Activated CD4-positive, alpha-beta T cell treated with anti-CD3 and anti-CD28 coated beads, Interleukin-2, amount 50 U/mL, for 48 hours (primary cell): ENCODE results near the gene PIAS3.
A peak's percentile ranks its signal among the peaks of the same experiment; 100 is the strongest.

Experiments used
- DNase-seq, 2 experiments: peaks; one replicate each; pipeline ENCODE4 v3.0.0-alpha.2; 2020

PIAS3 gene

GRCh38 chr1:145858901-145859490, at the start of gene PIAS3:
Gene PIAS3 (minus strand): TSS chr1:145859081. CDS start chr1:145858990, 91 bp downstream.
- peak; percentile 90 to 93 for DNase-seq

GRCh38 chr1:145908653-145909052, 49.8 kb upstream of the PIAS3 start:
- DNase-seq: no peak

DNA sequence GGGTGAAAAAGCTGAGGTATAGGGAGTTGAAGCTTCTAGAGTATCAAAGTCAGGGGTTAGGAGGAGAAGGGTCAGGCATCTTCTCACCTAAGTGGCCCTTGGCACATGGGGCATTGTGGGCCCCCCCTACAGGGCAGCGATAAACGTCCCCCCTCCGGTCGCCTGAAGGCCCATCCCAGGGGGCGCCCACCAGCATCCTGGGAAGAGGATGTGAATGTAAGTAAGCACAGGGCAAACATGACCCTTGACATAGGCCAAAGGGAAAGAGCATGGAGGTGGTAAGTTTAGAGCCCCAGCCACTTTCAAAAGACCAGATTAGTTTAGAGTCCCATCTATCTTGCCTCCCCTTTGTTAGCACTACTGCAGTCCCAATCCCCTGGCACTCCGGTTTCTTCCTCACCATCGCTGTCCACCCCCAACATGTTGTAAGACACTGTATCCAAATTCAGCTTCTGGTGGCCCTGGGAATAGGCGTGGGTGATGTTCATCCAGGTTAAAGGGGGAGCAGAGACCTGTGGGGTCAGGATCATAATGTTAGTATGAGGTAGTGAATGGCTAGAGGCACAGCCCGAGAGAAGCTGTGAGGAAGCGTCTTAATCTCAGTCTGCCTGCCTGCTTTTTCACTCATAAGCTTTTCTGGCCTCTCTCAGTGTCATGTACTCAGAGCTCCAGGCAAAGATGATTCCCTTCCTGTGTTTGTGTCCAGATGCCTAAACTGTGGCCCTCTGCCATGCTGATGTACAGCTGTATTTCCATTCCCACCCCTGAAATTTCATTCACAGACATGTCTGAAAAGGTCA, 48.3 kb upstream of the PIAS3 start:
- DNase-seq: no peak

DNA sequence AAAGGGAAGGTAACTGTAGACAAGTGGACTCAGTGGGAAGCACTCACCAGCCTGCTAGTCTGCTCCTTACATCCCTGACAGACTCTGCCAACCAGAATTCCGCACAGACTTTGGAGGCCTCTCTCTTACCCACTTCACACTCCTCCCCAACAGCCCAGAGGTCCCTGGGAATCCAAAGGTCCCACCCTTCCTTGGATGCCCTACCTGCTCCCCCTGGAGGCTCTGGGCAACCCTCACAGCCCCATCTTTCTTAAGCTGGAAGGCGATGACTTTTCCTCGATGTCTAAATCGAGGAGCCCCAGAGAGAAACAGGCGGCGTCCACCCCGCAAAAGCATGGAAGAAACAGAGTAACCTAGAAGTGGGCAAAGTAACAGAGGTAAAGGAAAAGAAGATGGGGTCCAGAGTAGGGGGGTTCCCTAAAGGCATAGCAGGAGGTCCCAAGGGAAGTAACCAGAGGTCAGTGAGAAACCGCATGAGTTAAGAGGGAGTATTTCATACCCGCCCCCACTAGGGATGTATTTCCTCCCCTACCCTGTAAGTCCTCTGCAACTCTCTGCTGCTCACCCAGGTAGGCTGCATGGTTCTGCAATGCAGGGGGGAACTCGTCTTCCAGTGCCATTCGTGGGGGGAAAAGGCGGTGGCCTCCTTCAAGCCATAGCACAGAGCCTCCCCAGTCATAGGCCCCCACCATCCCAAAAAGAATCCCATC, 42.6 kb upstream of the PIAS3 start:
- DNase-seq: no peak

DNA sequence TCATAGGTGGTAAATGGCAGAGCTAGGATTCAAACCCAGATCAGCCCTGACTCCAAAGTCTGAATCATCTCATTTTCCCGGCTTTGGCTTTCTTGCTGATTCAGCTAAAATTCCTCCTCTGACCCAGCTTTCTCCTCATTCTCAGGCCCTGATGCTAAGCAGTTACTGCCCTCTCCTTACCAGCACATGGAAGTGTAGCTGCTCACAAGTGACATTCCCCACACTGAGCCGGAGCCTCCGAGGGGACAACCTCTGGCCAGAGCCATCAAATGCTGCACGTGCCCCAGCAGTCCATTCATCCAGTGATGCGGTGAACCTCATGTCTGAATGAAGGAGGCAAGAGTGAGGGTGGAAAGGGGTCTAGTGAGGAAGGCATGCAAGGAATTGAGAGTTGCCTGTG, 39.9 kb upstream of the PIAS3 start:
- DNase-seq: no peak

GRCh38 chr1:145897969-145898368, 39.1 kb upstream of the PIAS3 start:
- no peak for DNase-seq

DNA sequence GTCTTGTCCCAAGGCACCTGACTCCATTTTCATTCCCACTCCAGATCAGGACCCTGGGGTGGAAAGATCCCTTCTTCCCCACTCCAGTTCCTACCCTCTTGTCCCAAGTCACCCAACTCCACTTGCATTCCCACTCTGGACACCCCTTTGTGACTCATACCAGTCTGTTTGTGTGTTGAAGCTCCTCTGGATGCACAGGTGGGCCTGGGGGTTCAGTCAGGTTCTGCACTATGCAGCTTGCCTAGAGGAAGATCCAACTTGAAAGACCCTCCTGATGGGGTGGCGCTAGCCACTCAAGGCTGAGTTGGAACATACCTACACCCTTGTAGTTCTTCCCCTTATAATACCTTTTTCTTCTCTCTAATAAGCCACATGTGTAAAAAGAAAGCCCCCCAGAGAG, 36.6 kb upstream of the PIAS3 start:
- DNase-seq: no peak

DNA sequence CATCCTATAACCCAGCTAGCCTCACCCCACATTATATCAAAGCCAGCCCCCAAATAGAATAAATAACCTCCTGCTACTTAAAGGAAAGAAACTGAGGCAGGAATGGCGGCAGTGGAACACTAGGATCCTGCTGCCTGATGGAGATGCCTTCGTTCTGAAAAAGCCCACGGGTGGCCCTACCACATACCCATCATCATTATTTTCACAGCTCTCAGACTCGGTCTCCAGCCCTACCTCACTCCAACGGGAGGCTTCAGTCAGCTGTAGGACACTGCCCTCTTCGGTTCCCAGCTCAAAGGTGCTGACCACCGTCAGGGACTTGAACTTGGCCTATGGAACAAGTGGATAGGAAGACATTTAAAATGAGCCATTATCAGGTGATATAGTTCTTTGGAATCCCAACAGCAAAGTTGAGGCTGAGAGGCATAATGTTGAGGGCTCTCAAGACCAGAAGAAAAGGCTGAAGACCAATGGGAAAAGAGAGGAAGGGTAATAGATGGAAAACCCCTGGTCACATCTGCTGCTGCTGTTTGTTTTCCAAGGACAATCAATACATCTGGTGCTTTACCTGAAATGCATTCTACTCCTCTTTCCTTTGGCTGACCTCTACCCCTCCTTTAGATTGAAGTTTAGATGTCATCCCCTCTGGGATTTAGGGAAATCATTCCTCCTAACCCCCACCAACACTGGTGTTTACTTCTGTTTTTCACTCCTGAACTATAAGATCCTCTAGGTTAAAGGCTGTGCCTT, 34.6 kb upstream of the PIAS3 start:
- no peak for DNase-seq

DNA sequence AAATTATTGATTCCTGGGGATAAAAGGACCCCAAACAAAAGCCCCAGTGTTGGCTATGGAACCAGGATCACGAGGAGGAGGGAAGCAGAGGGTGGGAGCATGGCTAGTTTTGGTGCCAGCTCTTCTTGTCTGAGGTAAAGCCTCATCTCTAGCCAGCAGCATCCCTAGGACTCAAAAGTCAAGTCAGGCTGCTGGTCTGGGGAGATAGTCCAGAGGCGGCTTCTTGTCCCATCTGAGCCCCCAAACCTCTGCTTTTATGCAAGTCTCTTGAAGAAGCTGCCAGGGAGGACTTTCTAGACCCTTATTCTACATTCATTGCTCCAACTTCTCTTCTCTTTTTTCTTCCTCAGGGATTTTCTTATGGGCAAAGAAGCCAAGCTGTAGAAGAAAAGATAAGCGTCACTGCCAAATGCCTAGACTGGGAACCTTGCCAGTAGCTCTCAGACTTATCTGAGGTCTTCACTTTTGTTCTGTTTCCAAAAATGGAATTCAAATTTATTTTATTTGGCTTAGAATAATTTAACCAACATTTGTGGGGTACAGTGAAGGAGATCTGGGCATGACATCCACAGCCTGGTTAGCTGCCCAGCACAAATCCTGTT, 33.7 kb upstream of the PIAS3 start:
- no peak for DNase-seq

- DNase-seq: peak; percentile 65 to 72
Measured at GRCh38 chr1:145891587-145892485, 33.0 kb upstream of the PIAS3 start.

- DNase-seq: no peak
Measured at GRCh38 chr1:145891143-145891542, 32.3 kb upstream of the PIAS3 start.

DNA sequence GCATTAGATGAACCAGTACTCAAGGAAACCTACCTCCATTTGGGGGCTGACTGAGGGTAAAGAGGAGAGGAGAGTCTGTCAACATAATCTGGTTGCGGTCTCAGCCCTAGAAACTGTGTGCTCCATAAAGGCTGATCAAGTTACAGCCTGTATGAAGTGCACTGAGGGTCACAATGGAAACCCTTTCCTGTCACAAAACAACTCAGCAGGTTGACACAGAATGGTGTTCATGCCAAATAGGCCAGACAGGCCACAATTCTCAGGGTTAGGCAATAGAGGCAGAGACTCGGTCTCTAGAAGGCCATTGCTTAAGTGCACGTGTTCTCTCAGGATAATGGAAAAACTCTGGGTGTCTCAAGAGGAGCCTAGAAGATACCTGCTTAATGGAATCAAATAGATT, 30.8 kb upstream of the PIAS3 start:
- DNase-seq: no peak

- DNase-seq: no peak
Measured at GRCh38 chr1:145887631-145888030, 28.8 kb upstream of the PIAS3 start.

- no peak for DNase-seq
Measured at GRCh38 chr1:145886816-145887215, 27.9 kb upstream of the PIAS3 start.

DNA sequence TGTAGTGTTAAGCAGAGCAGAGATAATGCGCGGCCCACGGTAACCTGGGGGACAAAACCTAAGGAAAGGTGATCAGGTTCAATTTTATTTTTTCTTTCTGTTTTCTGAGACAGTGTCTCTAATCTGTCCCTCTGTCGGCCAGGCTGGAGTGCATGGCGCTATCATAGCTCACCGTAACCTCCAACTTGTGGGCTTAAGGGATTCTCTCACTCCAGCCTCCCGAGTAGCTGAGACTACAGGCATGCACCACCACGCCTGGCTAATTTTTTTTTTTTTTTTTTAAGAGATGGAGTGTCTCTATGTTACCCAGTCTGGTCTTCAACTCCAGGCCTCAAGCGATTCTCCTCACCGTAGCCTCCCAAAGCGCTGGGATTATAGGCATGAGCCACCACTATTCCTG, 27.5 kb upstream of the PIAS3 start:
- DNase-seq: no peak

GRCh38 chr1:145885738-145886287, 26.9 kb upstream of the PIAS3 start, which contains the start of gene ANKRD35:
Gene ANKRD35 (minus strand): TSS chr1:145885866. CDS start chr1:145885758, 108 bp downstream.
- peak; percentile 92 to 93 for DNase-seq

GRCh38 chr1:145884675-145885074, 25.8 kb upstream of the PIAS3 start:
- no peak for DNase-seq

DNA sequence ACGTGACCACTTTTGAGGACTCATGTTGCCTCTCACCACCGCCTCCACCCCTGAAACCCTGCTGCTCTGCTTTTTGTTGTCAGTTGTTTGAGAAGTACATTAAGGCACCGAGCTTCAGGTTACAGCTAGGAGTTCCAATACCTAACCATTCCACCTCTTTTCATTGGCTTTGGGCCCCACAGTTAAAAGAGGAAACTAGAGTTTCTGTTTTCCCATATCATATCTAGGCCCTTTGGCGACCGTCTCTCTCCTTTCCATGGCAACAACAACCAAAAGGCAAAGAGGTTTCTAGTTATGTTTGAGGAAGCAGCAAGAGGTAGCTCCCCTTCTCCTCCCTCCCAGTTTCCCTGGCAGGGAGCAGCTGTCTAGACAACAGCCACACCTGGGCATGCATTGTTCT, 20.9 kb upstream of the PIAS3 start:
- no peak for DNase-seq

GRCh38 chr1:145878724-145879123, 19.8 kb upstream of the PIAS3 start:
- DNase-seq: no peak

DNA sequence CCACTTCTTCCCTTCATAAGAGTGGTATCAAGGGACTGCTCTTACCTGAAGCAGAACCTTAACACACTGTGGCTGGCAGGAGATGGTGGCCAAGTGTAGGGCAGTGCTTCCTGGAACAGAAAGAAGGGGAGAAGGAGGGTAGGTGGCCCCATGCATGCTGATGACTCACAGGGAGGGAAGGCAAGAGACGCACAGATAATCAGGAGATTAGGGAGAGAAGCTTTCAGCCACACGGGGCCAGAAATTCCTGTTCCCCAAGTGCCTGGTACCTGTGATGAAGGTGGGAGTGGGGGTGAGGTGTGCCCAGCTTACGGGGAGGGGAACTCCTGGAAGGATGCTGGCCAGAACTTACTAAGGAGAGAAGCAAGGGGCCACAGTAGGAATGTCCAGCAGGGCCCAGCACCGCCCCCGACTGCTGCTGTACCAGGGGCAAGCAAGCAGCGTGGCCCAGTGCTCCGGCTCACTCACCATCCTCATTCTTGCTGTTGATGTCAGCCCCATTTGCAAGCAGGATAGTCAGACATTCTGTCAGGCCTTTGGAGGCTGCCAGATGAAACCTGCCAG, 19.1 kb upstream of the PIAS3 start:
- DNase-seq: no peak

GRCh38 chr1:145874646-145875045, 15.8 kb upstream of the PIAS3 start:
- DNase-seq: no peak
